Measurements from ENCODE around the gene TRAK2. TPM values are rescaled to one million over a fixed set of nuclear protein-coding genes. Genes with fewer than 3 reads are reported as not detected.

The TRAK2 gene
- total and polyA plus RNA-seq, 2 experiments from 2014 or later, result 6.7 to 17.0 TPM

- TF ChIP-seq REST (IDR thresholded peaks at IDR 0.05; ENCODE audit: unreplicated experiment) (no peak), EZH2phosphoT487 (IDR thresholded peaks at IDR 0.05; ENCODE audit: unreplicated experiment) (no peak), NANOG (IDR thresholded peaks at IDR 0.05; ENCODE audit: borderline replicate concordance) (no peak), ZNF114 (CRISPR knock-in tag; IDR thresholded peaks at IDR 0.05) (no peak), ETS1 (IDR thresholded peaks at IDR 0.05) (no peak), STAT1 (IDR thresholded peaks at IDR 0.05; ENCODE audit: unreplicated experiment) (no peak), CTCF (conservative IDR thresholded peaks at IDR 0.05; ENCODE audit: low read depth in 2 of 2) (no peak), POLR2AphosphoS5 (IDR thresholded peaks at IDR 0.05; ENCODE audit: low read depth) (no peak)
These were observed 42.3 kb downstream of the TRAK2 start (continued) for GRCh38 chr2:201408931-201409330.

GRCh38 chr2:201407265-201407664 is 44.0 kb downstream of the TRAK2 start:
- Histone ChIP-seq H3K4me2 (no peak overlapping the region), H3K79me2 (replicated peaks; ENCODE audit: insufficient read depth) (no peaks in the 10 kb centered on the region), H2AFZ (no peak overlapping the region), H3K27me3 (ENCODE audit: insufficient read depth) (no peaks in the 10 kb centered on the region), H3K36me3 (ENCODE audit: insufficient read depth) (no peaks in the 10 kb centered on the region), H3K27ac (ENCODE audit: low read depth) (no peak overlapping the region), H3K4me1 (ENCODE audit: insufficient read depth) (no peaks in the 10 kb centered on the region), H3K4me3 (no peak overlapping the region), H4K20me1 (replicated peaks; ENCODE audit: insufficient read depth) (no peaks in the 10 kb centered on the region), H3F3A (replicated peaks; ENCODE audit: low read depth) (no peaks in the 10 kb centered on the region), H3K9me2 (ENCODE audit: insufficient read depth) (no peaks in the 10 kb centered on the region)
- no peak for ATAC-seq
- TF ChIP-seq ZNF331 (CRISPR knock-in tag; IDR thresholded peaks at IDR 0.05; ENCODE audit: low read depth) (no peak), ETS1 (IDR thresholded peaks at IDR 0.05) (no peak)
- H3K27me3 Mint-ChIP-seq (ENCODE audit: insufficient read depth, low read depth, poor library complexity), result no peaks in the 10 kb centered on the region
- no peaks in the 10 kb centered on the region for H3K9me3 Mint-ChIP-seq
- no peak for DNase-seq (ENCODE audit: low spot score)
- H3K36me3 Mint-ChIP-seq (ENCODE audit: low read depth), result no peaks in the 10 kb centered on the region
- no peak overlapping the region for H3K4me3 Mint-ChIP-seq
- no peaks in the 10 kb centered on the region for H3K4me1 Mint-ChIP-seq
- peak overlapping the region; percentile 57; the same call in 1 of the 2 replicates for H3K27ac Mint-ChIP-seq

All from GM23338 (cell line).